ENCODE measurements around the gene CSNK1A1. TPM values are rescaled to one million over a fixed set of nuclear protein-coding genes. Genes with fewer than 3 reads are reported as not detected.

Gene CSNK1A1
- polyA plus RNA-seq, 1 of the 3 experiments (the other 2 are of a cell fraction): 70.7 TPM

GRCh38 chr5:149529463-149529862 is 21.8 kb downstream of the CSNK1A1 start (continued):
- TF ChIP-seq CTCF (IDR thresholded peaks at IDR 0.05) (no peak), GABPA (IDR thresholded peaks at IDR 0.05; ENCODE audit: low read depth) (no peak), SIN3A (IDR thresholded peaks at IDR 0.05; ENCODE audit: borderline replicate concordance, low read depth, low read length) (no peak)

GRCh38 chr5:149528281-149529060 is 22.8 kb downstream of the CSNK1A1 start:
- H3K4me1 ChIP-seq (ENCODE audit: control insufficient read depth in 1 of 2, insufficient read depth in 2 of 2, low read depth in 1 of 2, low read length in 1 of 2): peaks cover 3 to 20% of the 10 kb centered on the region in 2 experiments; a peak in 3 of 4 replicates
- H3K27me3 ChIP-seq (ENCODE audit: insufficient read depth): no peaks in the 10 kb centered on the region
- no peak for TF ChIP-seq MAX (IDR thresholded peaks at IDR 0.05; ENCODE audit: low read depth)
- no peak for TF ChIP-seq TEAD4 (IDR thresholded peaks at IDR 0.05; ENCODE audit: borderline replicate concordance, insufficient read depth)
- TF ChIP-seq GABPA (IDR thresholded peaks at IDR 0.05; ENCODE audit: low read depth): no peak
- TF ChIP-seq REST (IDR thresholded peaks at IDR 0.05; ENCODE audit: low read depth, low read length): no peak
- no peak for TF ChIP-seq PBX3 (IDR thresholded peaks at IDR 0.05)
- no peak for TF ChIP-seq IRF3 (IDR thresholded peaks at IDR 0.05; ENCODE audit: low read depth, low read length)
- no peak for TF ChIP-seq ELF1 (IDR thresholded peaks at IDR 0.05)
- no peak for TF ChIP-seq NRF1 (IDR thresholded peaks at IDR 0.05; ENCODE audit: low read depth, low read length)
- no peak for TF ChIP-seq RFX5 (IDR thresholded peaks at IDR 0.05; ENCODE audit: low read length)
- no peak for TF ChIP-seq YY1 (IDR thresholded peaks at IDR 0.05; ENCODE audit: low read depth)
- no peak for TF ChIP-seq MXI1 (IDR thresholded peaks at IDR 0.05; ENCODE audit: low read depth, low read length)
- no peak for TF ChIP-seq GATA2 (CRISPR knock-in tag; IDR thresholded peaks at IDR 0.05)
- no peak for TF ChIP-seq RXRA (IDR thresholded peaks at IDR 0.05; ENCODE audit: borderline replicate concordance, low read depth)
- TF ChIP-seq FOSL2 (IDR thresholded peaks at IDR 0.05; ENCODE audit: borderline replicate concordance, low read depth): no peak
- TF ChIP-seq USF2 (IDR thresholded peaks at IDR 0.05; ENCODE audit: borderline replicate concordance, low read depth, low read length): no peak
- H3K36me3 ChIP-seq (replicated peaks in 1 of 2; ENCODE audit: control insufficient read depth in 1 of 2, insufficient read depth in 2 of 2, low read length in 1 of 2): peaks cover 23 to 59% of the 10 kb centered on the region in 2 experiments
- peaks cover 15% of the 10 kb centered on the region for H3F3A ChIP-seq (replicated peaks; ENCODE audit: insufficient read depth)
- H3K9me3 ChIP-seq: no peaks in the 10 kb centered on the region
- no peak overlapping the region for H3K9ac ChIP-seq
- POLR2A ChIA-PET: interaction anchor here (0.8 kb wide), 1 partner anchor 16 kb away, joined by 3 read pairs; no protein-coding TSS in a partner anchor
- DNase-seq: no peak
- no peak overlapping the region for H3K4me2 ChIP-seq
- no peak overlapping the region for H3K27ac ChIP-seq (ENCODE audit: low read depth in 2 of 2, low read length in 1 of 2)
- H3K9me2 ChIP-seq: no peaks in the 10 kb centered on the region
- peaks cover 100% of the 10 kb centered on the region for H3K79me2 ChIP-seq (ENCODE audit: insufficient read depth)
- no peak overlapping the region for H2AFZ ChIP-seq (ENCODE audit: low read depth)
- peaks cover 100% of the 10 kb centered on the region for H4K20me1 ChIP-seq (ENCODE audit: insufficient read depth)
- H3K4me3 ChIP-seq (ENCODE audit: low read depth in 2 of 2, low read length in 1 of 2): no peak overlapping the region
- WGBS (ENCODE audit: low lambda C conversion rate): 87% methylated on average over 4 of the region's 4 CpGs
- CTCF ChIA-PET: interaction anchor here (1.2 to 1.5 kb wide), 6 partner anchors 15 to 161 kb away, joined by 3 to 5 read pairs (median 4); partner anchors contain the start of gene CSNK1A1

Data from SK-N-SH (cell line).